Cardiac muscle cell (in vitro differentiated cells and primary cell): Measurements from ENCODE around the gene POU3F1. TPM values are rescaled to one million over a fixed set of nuclear protein-coding genes. Genes with fewer than 3 reads are reported as not detected.

Experiments used
- DNase-seq, 2 donors: peaks; one replicate each; pipeline versions ENCODE4 v3.0.0 to v3.0.0-alpha.2; 2010 to 2017; ENCODE audit warnings: low read depth in 1 of 2, low spot score in 1 of 2
- H3K27ac ChIP-seq: fragments of 200-600 bp; sonication (generic); 2 replicates; pipeline ENCODE4 v1.5.1; 2016
- H3K27me3 ChIP-seq: fragments of 200-600 bp; sonication (generic); 2 replicates; pipeline ENCODE4 v1.6.0; 2016; ENCODE audit warnings: control low read depth
- H3K36me3 ChIP-seq: fragments of 200-600 bp; sonication (generic); 2 replicates; pipeline ENCODE4 v1.5.1; 2016; ENCODE audit warnings: control low read depth
- H3K4me1 ChIP-seq: fragments of 200-600 bp; sonication (generic); 2 replicates; pipeline ENCODE4 v1.8.1; 2017; ENCODE audit warnings: low read depth, mild to moderate bottlenecking, mixed run types
- H3K4me3 ChIP-seq: fragments of 200-600 bp; sonication (generic); 2 replicates; pipeline ENCODE4 v1.5.1; 2016; ENCODE audit warnings: mild to moderate bottlenecking
- H3K9me3 ChIP-seq: fragments of 200-600 bp; sonication (generic); 2 replicates; pipeline ENCODE4 v1.5.1; 2017; ENCODE audit warnings: low read depth, mild to moderate bottlenecking, control low read depth
- CTCF ChIP-seq: IDR thresholded peaks from 2 replicates; pipeline ENCODE4 v1.5.1; 2012; ENCODE audit warnings: low read depth, mild to moderate bottlenecking, low read length
- polyA plus RNA-seq: library from polyadenylated mRNA; unstranded; fragments of >200 nt; fragmentation: Nextera tagmentation; extraction: Ambion mirVana; gene quantifications from 2 replicates; pipeline ENCODE4 v1.2.1, GENCODE V29; 2016
- total RNA-seq: library from RNA; depleted of rRNA; stranded (reverse); fragments of >200 nt; gene quantifications from 2 replicates; pipeline ENCODE4 v1.2.3, GENCODE V29; 2016

The POU3F1 gene
- total and polyA plus RNA-seq, 2 experiments from 2014 or later = 0.07 to 0.30 TPM

GRCh38 chr1:38064197-38064903, 17.8 kb upstream of the POU3F1 start:
- Histone ChIP-seq H3K4me3 (no peak overlapping the region), H3K27ac (no peak overlapping the region), H3K27me3 (no peaks in the 10 kb centered on the region), H3K36me3 (no peaks in the 10 kb centered on the region), H3K4me1 (no peaks in the 10 kb centered on the region), H3K9me3 (no peaks in the 10 kb centered on the region)
- peak in 1 of 2 donors; percentile 71 for DNase-seq
- no peak for TF ChIP-seq CTCF

- no peaks in the 10 kb centered on the region for H3K36me3 ChIP-seq
- TF ChIP-seq CTCF = no peak
- no peaks in the 10 kb centered on the region for H3K9me3 ChIP-seq
- H3K27ac ChIP-seq = no peak overlapping the region
- no peaks in the 10 kb centered on the region for H3K27me3 ChIP-seq
- H3K4me1 ChIP-seq = no peaks in the 10 kb centered on the region
- no peak overlapping the region for H3K4me3 ChIP-seq
- DNase-seq = no peak
Measured at GRCh38 chr1:38063616-38064015, 17.0 kb upstream of the POU3F1 start.

- no peak for TF ChIP-seq CTCF
- H3K4me3 ChIP-seq = no peak overlapping the region
- H3K27me3 ChIP-seq = no peaks in the 10 kb centered on the region
- H3K9me3 ChIP-seq = no peaks in the 10 kb centered on the region
- no peaks in the 10 kb centered on the region for H3K36me3 ChIP-seq
- no peaks in the 10 kb centered on the region for H3K4me1 ChIP-seq
- no peak overlapping the region for H3K27ac ChIP-seq
- no peak for DNase-seq
Measured at GRCh38 chr1:38062361-38063288, 16.0 kb upstream of the POU3F1 start.

- no peaks in the 10 kb centered on the region for H3K4me1 ChIP-seq
- H3K9me3 ChIP-seq = no peaks in the 10 kb centered on the region
- H3K4me3 ChIP-seq = no peak overlapping the region
- no peak for DNase-seq
- TF ChIP-seq CTCF = no peak
- no peaks in the 10 kb centered on the region for H3K27me3 ChIP-seq
- H3K36me3 ChIP-seq = no peaks in the 10 kb centered on the region
- H3K27ac ChIP-seq = no peak overlapping the region
Measured at GRCh38 chr1:38061883-38062328, 15.3 kb upstream of the POU3F1 start.

- H3K36me3 ChIP-seq = no peaks in the 10 kb centered on the region
- no peak for TF ChIP-seq CTCF
- no peaks in the 10 kb centered on the region for H3K4me1 ChIP-seq
- no peak overlapping the region for H3K27ac ChIP-seq
- DNase-seq = no peak
- H3K27me3 ChIP-seq = no peaks in the 10 kb centered on the region
- no peak overlapping the region for H3K4me3 ChIP-seq
- no peaks in the 10 kb centered on the region for H3K9me3 ChIP-seq
Measured at GRCh38 chr1:38061290-38061689, 14.7 kb upstream of the POU3F1 start.
